GM12878 (cell line): Measurements from ENCODE around the gene CLCN7. TPM values are rescaled to one million over a fixed set of nuclear protein-coding genes. Genes with fewer than 3 reads are reported as not detected.

Experiments used
- BACH1 ChIP-seq: fragments of 450-650 bp; IDR thresholded peaks from 2 replicates; pipeline ENCODE4 v1.6.1; 2017; ENCODE audit warnings: mild to moderate bottlenecking, borderline replicate concordance
- BCL11A ChIP-seq: IDR thresholded peaks from 2 replicates; pipeline ENCODE4 v1.6.1; 2011; ENCODE audit warnings: low read depth, low read length
- CBFB ChIP-seq: IDR thresholded peaks from 2 replicates; pipeline ENCODE4 v1.6.1; 2016; ENCODE audit warnings: antibody characterized with exemption, low read depth
- CBX5 ChIP-seq: sonication (generic); IDR thresholded peaks from 2 replicates; pipeline ENCODE4 v1.6.1; 2016; ENCODE audit warnings: low read depth, moderate library complexity, mild to moderate bottlenecking, inconsistent platforms
- CREB1 ChIP-seq: IDR thresholded peaks from 2 replicates; pipeline ENCODE4 v1.6.1; 2012; ENCODE audit warnings: low read depth, mild to moderate bottlenecking, inconsistent platforms
- FOXM1 ChIP-seq: IDR thresholded peaks from 2 replicates; pipeline ENCODE4 v1.6.1; 2012; ENCODE audit warnings: low read depth, mild to moderate bottlenecking, inconsistent platforms, low read length, moderate library complexity
- GABPA ChIP-seq: IDR thresholded peaks from 2 replicates; pipeline ENCODE4 v1.6.1; 2014; ENCODE audit warnings: antibody characterized with exemption, low read depth, mild to moderate bottlenecking, inconsistent platforms
- HDGF ChIP-seq: fragments of 450-650 bp; IDR thresholded peaks from 2 replicates; pipeline ENCODE4 v1.6.1; 2016; ENCODE audit warnings: antibody characterized with exemption
- IRF4 ChIP-seq: IDR thresholded peaks from 2 replicates; pipeline ENCODE4 v1.6.1; 2011; ENCODE audit warnings: low read depth, low read length
- JUND ChIP-seq: IDR thresholded peaks from 2 replicates; pipeline ENCODE4 v1.6.1; 2012; ENCODE audit warnings: low read depth, mild to moderate bottlenecking, low read length, improper control_type of control experiment, moderate library complexity
- MAX ChIP-seq: IDR thresholded peaks from 2 replicates; pipeline ENCODE4 v1.6.1; 2012; ENCODE audit warnings: low read depth, low read length, improper control_type of control experiment
- MLLT1 ChIP-seq: fragments of 450-650 bp; IDR thresholded peaks from 2 replicates; pipeline ENCODE4 v1.6.1; 2016; ENCODE audit warnings: mild to moderate bottlenecking
- MYC ChIP-seq: IDR thresholded peaks from 2 replicates; pipeline ENCODE4 v1.6.1; 2011; ENCODE audit warnings: mild to moderate bottlenecking, low read length, moderate library complexity, inconsistent platforms; ENCODE audit not compliant: insufficient read depth, insufficient replicate concordance, insufficient read length, severe bottlenecking
- NFXL1 ChIP-seq: fragments of 450-650 bp; IDR thresholded peaks from 2 replicates; pipeline ENCODE4 v1.6.1; 2017; ENCODE audit warnings: antibody characterized with exemption, mild to moderate bottlenecking, borderline replicate concordance
- NFYB ChIP-seq: IDR thresholded peaks from 2 replicates; pipeline ENCODE4 v1.6.1; 2011; ENCODE audit warnings: low read depth, mild to moderate bottlenecking, low read length, improper control_type of control experiment, moderate library complexity; ENCODE audit not compliant: insufficient read depth
- NRF1 ChIP-seq: conservative IDR thresholded peaks from 2 replicates; pipeline ENCODE4 v1.6.1; 2011; ENCODE audit warnings: mild to moderate bottlenecking, low read depth, low read length, improper control_type of control experiment
- PML ChIP-seq: IDR thresholded peaks from 2 replicates; pipeline ENCODE4 v1.6.1; 2012; ENCODE audit warnings: low read length, inconsistent platforms
- RBBP5 ChIP-seq: fragments of 200-600 bp; sonication (generic); conservative IDR thresholded peaks from 2 replicates; pipeline ENCODE4 v1.6.1; 2016
- RELA ChIP-seq: fragments of 450-650 bp; IDR thresholded peaks from 2 replicates; pipeline ENCODE4 v1.8.0; 2014; ENCODE audit warnings: borderline replicate concordance; ENCODE audit not compliant: partially characterized antibody
- RFX5 ChIP-seq: IDR thresholded peaks from 2 replicates; pipeline ENCODE4 v1.6.1; 2011; ENCODE audit warnings: low read depth, low read length, improper control_type of control experiment
- TCF12 ChIP-seq: IDR thresholded peaks from 2 replicates; pipeline ENCODE4 v1.6.1; 2011; ENCODE audit warnings: low read depth, mild to moderate bottlenecking, low read length
- YY1 ChIP-seq: IDR thresholded peaks from 2 replicates; pipeline ENCODE4 v1.6.1; 2011; ENCODE audit warnings: low read depth, mild to moderate bottlenecking, low read length
- ZNF274 ChIP-seq: IDR thresholded peaks from one replicate; pipeline ENCODE4 v1.8.0; 2011; ENCODE audit not compliant: insufficient read length, insufficient read depth
- ZZZ3 ChIP-seq: IDR thresholded peaks from 2 replicates; pipeline ENCODE4 v1.6.1; 2011; ENCODE audit warnings: low read depth; ENCODE audit not compliant: control insufficient read depth, insufficient read length
- polyA plus RNA-seq, 11 experiments: library from polyadenylated mRNA; depleted of rRNA in 4 of 11; unstranded in 6 of 11; stranded (reverse) in 5 of 11; fragments of >200 nt; fragmentation: Nextera tagmentation in 4 of 11; fragmentation: Illumina TruSeq in 1 of 11; extraction: Ambion mirVana in 4 of 11; extraction: Trizol in 1 of 11; gene quantifications; 1 replicate in 1 of 11; 2 replicates in 10 of 11; pipeline versions ENCODE4 v1.2.1 to v1.2.3, GENCODE V29; 2011 to 2016; ENCODE audit warnings: inconsistent platforms in 2 of 11, missing spikeins in 2 of 11, low read depth in 1 of 11
- total RNA-seq, 4 experiments: library from RNA; depleted of rRNA in 3 of 4; stranded (reverse); fragments of >200 nt in 3 of 4; fragmentation: Illumina TruSeq in 1 of 4; extraction: Trizol in 1 of 4; gene quantifications; 2 replicates each; pipeline versions ENCODE4 v1.2.1 to v1.2.3, GENCODE V29; 2013 to 2021
- TF ChIP-seq, protein P1 (sequence below): fragments of 450-650 bp; IDR thresholded peaks from 2 replicates; pipeline ENCODE4 v1.6.1; 2018; ENCODE audit warnings: borderline replicate concordance, mild to moderate bottlenecking; ENCODE audit not compliant: partially characterized antibody
- TF ChIP-seq, protein P2 (sequence below): fragments of 450-650 bp; conservative IDR thresholded peaks from 2 replicates; pipeline ENCODE4 v1.6.1; 2017; ENCODE audit warnings: mild to moderate bottlenecking, moderate library complexity

Gene CLCN7
- total and polyA plus RNA-seq, 10 of the 15 experiments (the other 5 are each of a cell fraction or from before 2014, with no cell fraction given) = 0.04 to 62.5 (median 19.9) TPM

GRCh38 chr16:1492923-1493745 is 18.3 kb upstream of the CLCN7 start, which contains the start of gene TELO2 (continued):
- TF ChIP-seq FOXM1 = no peak
- peak; percentile 49 for TF ChIP-seq MYC
- no peak for TF ChIP-seq BCL11A
- TF ChIP-seq NFXL1 = no peak
- TF ChIP-seq HDGF = 0 out of 2 replicates have a peak, but pooled peaks have one; percentile 49
- TF ChIP-seq, protein P1, sequence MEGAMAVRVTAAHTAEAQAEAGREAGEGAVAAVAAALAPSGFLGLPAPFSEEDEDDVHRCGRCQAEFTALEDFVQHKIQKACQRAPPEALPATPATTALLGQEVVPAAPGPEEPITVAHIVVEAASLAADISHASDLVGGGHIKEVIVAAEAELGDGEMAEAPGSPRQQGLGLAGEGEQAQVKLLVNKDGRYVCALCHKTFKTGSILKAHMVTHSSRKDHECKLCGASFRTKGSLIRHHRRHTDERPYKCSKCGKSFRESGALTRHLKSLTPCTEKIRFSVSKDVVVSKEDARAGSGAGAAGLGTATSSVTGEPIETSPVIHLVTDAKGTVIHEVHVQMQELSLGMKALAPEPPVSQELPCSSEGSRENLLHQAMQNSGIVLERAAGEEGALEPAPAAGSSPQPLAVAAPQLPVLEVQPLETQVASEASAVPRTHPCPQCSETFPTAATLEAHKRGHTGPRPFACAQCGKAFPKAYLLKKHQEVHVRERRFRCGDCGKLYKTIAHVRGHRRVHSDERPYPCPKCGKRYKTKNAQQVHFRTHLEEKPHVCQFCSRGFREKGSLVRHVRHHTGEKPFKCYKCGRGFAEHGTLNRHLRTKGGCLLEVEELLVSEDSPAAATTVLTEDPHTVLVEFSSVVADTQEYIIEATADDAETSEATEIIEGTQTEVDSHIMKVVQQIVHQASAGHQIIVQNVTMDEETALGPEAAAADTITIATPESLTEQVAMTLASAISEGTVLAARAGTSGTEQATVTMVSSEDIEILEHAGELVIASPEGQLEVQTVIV = no peak
- no peak for TF ChIP-seq ZNF274
- no peak for TF ChIP-seq BACH1
- no peak for TF ChIP-seq RFX5
- TF ChIP-seq YY1 = peak; percentile 51
- TF ChIP-seq TCF12 = no peak
- 0 out of 2 replicates have a peak, but pooled peaks have one; percentile 43 for TF ChIP-seq MLLT1
- no peak for TF ChIP-seq CBX5
- TF ChIP-seq RELA = peak; percentile 15
- no peak for TF ChIP-seq NFYB
- TF ChIP-seq MAX = peak; percentile 78; the same call in 1 of the 2 replicates
- no peak for TF ChIP-seq JUND
- 0 out of 2 replicates have a peak, but pooled peaks have one; percentile 9 for TF ChIP-seq IRF4
- TF ChIP-seq CREB1 = 0 out of 2 replicates have a peak, but pooled peaks have one; percentile 1
- no peak for TF ChIP-seq CBFB
- TF ChIP-seq GABPA = no peak
- TF ChIP-seq RBBP5 = no peak
- no peak for TF ChIP-seq PML
- TF ChIP-seq, protein P2, sequence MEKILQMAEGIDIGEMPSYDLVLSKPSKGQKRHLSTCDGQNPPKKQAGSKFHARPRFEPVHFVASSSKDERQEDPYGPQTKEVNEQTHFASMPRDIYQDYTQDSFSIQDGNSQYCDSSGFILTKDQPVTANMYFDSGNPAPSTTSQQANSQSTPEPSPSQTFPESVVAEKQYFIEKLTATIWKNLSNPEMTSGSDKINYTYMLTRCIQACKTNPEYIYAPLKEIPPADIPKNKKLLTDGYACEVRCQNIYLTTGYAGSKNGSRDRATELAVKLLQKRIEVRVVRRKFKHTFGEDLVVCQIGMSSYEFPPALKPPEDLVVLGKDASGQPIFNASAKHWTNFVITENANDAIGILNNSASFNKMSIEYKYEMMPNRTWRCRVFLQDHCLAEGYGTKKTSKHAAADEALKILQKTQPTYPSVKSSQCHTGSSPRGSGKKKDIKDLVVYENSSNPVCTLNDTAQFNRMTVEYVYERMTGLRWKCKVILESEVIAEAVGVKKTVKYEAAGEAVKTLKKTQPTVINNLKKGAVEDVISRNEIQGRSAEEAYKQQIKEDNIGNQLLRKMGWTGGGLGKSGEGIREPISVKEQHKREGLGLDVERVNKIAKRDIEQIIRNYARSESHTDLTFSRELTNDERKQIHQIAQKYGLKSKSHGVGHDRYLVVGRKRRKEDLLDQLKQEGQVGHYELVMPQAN = peak; percentile 79
- no peak for TF ChIP-seq ZZZ3
- TF ChIP-seq NRF1 = peak; percentile 47
